Measurements from ENCODE around the gene SETD2.
"Not testable (repeated sequence)": the region's sequence is repeated elsewhere in the genome, so short reads cannot be mapped to it uniquely, and the experiment has no call there.

DNA sequence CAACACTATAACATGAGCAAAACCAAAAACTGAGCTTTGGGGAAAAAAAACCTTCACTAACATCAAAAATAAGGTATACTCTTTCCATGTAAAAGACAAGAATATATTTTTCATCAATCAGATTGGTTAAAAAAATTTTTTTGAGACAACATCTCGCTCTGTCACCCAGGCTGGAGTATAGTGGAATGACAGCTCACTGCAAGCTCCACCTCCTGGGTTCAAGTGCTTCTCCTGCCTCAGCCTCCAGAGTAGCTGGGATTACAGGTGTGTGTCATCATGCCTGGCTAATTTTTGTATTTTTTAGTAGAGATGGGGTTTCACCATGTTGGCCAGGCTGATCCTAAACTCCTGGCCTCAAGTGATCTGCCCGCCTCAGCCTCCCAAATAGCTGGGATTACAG, 48.4 kb downstream of the SETD2 start:
- TF ChIP-seq, protein P1, sequence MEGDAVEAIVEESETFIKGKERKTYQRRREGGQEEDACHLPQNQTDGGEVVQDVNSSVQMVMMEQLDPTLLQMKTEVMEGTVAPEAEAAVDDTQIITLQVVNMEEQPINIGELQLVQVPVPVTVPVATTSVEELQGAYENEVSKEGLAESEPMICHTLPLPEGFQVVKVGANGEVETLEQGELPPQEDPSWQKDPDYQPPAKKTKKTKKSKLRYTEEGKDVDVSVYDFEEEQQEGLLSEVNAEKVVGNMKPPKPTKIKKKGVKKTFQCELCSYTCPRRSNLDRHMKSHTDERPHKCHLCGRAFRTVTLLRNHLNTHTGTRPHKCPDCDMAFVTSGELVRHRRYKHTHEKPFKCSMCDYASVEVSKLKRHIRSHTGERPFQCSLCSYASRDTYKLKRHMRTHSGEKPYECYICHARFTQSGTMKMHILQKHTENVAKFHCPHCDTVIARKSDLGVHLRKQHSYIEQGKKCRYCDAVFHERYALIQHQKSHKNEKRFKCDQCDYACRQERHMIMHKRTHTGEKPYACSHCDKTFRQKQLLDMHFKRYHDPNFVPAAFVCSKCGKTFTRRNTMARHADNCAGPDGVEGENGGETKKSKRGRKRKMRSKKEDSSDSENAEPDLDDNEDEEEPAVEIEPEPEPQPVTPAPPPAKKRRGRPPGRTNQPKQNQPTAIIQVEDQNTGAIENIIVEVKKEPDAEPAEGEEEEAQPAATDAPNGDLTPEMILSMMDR (conservative IDR thresholded peaks at IDR 0.05): not testable (repeated sequence)
- TF ChIP-seq EZH2 (IDR thresholded peaks at IDR 0.05; ENCODE audit: low read depth): not testable (repeated sequence)

All from PC-9 (cell line).